GM21529 (cell line): ENCODE data around the gene UPK2.
"Not testable (repeated sequence)": the region's sequence is repeated elsewhere in the genome, so short reads cannot be mapped to it uniquely, and the experiment has no call there.

Source experiments
- ATAC-seq: cut with Tn5 transposase; IDR thresholded peaks from one replicate; pipeline ENCODE4 v1.9.1; 2021; ENCODE audit not compliant: unreplicated experiment

Gene UPK2

DNA sequence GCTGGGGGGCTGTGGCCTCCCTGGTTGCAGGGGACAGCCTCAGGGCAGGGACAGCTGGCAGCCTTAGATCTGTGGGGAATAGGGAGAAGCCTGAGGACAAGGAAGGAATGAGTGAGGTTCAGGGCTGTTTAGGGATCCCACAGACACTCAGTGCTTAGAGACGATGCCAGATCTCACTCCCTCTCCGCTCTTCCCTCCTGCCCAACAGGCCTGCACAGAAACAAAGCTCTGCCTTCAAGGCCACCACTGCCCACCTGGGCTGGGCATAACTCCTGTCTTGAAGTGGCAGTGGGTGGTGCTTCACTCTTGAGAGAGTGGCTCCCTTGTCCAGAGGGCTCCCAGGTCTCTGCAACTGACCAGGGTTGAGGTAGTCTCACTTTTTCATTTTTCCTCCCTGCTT lies 28.7 kb downstream of the UPK2 start:
- ATAC-seq = no peak

DNA sequence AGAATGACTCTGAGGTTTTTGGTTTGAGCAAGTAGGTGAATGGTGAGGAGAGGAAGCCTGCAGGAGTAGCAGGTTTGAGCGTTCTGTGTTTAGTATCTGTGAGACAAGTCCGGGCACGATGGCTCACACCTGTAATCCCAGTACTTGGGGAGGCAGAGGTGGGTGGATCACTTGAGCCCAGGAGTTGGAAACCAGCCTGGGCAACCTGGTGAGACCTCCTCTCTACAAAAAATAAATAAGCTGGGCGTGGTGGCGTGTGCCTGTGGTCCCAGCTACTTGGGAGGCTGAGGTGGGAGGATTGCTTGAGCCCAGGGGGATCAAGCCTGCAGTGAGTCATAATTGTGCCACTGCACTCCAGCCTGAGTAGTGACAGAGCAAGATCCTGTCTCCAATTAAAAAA lies 32.2 kb downstream of the UPK2 start:
- ATAC-seq = no peak

DNA sequence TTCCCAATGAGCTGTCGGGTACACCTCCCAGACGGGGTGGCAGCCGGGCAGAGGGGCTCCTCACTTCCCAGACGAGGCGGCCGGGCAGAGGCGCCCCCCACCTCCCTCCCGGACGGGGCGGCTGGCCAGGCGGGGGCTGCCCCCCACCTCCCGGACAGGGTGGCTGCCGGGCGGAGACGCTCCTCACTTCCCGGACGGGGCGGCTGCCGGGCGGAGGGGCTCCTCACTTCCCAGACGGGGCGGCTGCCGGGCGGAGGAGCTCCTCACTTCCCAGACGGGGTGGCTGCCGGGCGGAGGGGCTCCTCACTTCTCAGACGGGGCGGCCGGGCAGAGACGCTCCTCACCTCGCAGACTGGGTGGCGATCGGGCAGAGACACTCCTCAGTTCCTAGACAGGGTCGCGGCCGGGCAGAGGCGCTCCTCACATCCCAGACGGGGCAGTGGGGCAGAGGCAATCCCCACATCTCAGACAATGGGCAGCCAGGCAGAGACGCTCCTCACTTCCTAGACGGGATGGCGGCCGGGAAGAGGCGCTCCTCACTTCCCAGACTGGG lies 35.5 kb downstream of the UPK2 start:
- ATAC-seq = not testable (repeated sequence)

DNA sequence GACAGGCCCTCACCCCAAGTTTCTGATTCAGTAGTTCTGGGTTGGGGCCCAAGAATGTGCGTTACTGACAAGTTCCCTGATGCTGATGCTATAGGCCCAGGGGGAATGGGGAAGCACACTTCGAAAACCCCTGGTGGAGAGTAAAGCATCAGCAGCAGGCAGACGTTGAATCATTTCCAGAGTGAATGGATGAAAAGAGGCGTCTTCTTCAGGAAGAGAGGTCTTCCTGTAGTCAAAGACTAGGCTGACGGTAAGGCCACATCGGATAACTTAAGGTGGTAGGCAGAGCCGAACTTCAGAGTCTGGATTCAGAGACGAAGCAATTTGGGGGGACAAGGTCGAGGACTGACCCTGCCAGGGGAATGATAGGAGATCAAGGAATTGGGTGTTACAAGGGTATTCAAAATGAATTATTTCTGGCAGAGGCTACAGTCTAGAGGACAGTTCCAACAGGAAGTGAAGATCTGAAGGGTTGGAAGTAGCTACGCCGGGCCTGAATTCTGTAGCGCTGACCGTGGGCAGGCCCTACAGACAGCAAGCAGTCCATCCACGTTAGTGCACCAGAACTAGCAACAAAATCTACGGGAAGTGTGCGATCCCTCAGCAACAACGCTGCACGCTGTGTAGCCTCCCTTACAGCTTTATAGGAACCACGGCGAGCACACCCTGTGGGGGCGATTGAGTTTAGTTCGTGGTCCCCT lies 41.0 kb downstream of the UPK2 start:
- peak; percentile 9 for ATAC-seq

DNA sequence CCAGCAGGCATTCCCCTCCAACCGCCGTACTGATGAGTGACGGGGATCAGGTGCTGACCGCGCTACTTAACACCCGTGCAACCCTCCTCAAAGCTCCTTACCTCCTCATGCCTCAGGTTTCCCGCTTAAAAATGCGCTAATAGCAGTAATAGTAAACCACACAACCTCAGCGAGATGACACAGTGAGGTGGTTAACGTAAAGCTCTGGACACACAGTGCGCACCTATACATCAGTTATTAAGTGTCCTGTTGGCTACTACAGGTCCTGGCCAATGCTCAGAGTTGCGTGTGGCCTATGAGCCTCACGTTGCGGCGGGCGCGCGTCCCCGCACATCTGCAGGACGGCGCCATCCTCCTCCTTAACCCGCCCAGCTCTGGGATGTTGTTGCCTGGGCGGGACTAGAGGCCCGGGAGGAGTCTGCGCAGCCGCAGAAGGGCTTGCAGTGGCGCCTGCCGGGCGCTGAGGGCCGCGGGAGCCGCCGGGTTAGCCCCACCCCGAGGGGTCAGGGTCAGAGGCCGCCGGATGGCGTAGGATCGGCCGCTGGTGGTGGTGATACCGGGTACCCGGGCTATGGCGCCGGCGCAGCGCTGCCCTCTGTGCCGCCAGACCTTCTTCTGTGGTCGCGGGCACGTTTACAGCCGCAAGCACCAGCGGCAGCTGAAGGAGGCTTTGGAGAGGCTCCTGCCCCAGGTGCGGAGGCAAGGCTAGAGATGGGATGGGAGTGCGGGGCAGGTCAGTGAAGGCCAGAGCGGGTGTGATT lies 41.7 kb downstream of the UPK2 start, which contains the start of gene CENATAC:
Gene CENATAC, plus strand, starts transcription at position 512 of the 761 bp plus-strand sequence. Its CDS starts 60 bp downstream, at position 572.
- peak; percentile 92 for ATAC-seq

DNA sequence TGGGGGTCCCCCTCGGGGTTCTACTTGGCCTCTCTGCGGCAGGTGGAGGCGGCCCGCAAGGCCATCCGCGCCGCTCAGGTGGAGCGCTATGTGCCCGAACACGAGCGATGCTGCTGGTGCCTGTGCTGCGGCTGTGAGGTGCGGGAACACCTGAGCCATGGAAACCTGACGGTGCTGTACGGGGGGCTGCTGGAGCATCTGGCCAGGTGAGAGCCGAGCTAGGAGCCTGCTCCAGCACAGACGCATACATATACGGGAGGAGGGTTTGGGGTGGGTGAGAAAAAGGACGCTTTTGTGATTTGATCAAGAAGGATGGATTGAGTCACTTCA lies 42.3 kb downstream of the UPK2 start:
- ATAC-seq = peak; percentile 10

DNA sequence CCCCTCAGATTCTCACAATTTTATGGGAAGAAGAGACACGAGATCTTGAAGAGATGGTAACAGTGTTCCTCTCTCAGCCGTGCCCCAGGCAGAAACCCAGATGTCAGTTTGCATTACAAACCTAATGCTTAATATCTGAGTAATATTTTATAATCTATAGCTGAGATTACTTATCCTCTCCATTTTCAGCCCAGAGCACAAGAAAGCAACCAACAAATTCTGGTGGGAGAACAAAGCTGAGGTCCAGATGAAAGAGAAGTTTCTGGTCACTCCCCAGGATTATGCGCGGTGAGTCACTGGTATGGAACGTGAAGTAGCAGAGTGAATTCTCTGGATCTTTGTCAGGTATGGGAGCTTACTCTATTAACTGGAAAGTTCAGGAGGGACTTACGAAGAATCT lies 42.7 kb downstream of the UPK2 start:
- no peak for ATAC-seq

DNA sequence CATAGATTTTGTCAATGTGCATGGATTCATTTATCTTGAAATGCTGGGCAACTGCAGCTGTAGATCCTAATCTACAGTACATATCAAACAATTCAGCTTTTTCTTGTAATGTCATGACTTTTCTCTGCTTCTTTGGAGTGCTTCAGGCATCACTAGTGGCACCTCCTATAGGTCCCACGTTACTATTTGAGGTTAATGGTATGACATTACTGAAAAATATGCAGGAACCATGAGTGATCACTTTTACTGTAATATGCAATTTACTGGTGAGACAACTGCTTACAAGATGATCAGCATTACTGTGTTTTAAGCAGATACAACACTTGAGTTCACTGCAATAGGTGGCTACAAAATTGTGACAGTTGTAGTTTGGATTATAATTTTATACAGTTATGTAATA lies 44.8 kb downstream of the UPK2 start:
- no peak for ATAC-seq

DNA sequence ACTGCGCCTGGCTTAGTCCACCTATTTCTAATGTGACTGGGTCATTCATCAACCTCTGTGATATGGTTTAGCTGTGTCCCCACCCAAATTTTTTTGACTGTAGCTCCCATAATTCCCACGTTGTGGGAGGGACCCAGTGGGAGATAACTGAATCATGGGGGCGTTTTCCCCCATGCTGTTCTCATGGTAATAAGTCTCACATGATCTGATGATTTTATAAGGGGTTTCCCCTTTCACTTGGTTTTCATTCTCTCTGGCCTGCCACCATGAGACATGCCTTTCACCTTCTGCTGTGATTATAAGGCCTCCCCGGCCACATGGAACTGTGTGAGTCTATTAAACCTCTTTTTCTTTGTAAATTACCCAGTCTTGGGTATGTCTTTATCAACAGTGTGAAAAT lies 50.6 kb downstream of the UPK2 start:
- ATAC-seq = no peak
